WI38 (cell line): ENCODE measurements around the gene ANGPTL4.

Experiments used
- H3K4me3 ChIP-seq: 2 replicates; pipeline ENCODE4 v1.5.1; 2011; ENCODE audit warnings: low read depth, mild to moderate bottlenecking, control low read depth, low read length
- CTCF ChIP-seq: IDR thresholded peaks from 2 replicates; pipeline ENCODE4 v1.5.1; 2012; ENCODE audit warnings: low read depth, mild to moderate bottlenecking, control low read depth, low read length

Gene ANGPTL4

GRCh38 chr19:8321986-8322637, 41.8 kb upstream of the ANGPTL4 start:
- H3K4me3 ChIP-seq: peak overlapping the region; percentile 100
- no peak for TF ChIP-seq CTCF

GRCh38 chr19:8322638-8322997, 41.3 kb upstream of the ANGPTL4 start:
- peak overlapping the region; percentile 100 for H3K4me3 ChIP-seq
- no peak for TF ChIP-seq CTCF

- no peak for TF ChIP-seq CTCF
- no peak overlapping the region for H3K4me3 ChIP-seq
Measured at GRCh38 chr19:8323781-8324185, 40.2 kb upstream of the ANGPTL4 start.

- no peak overlapping the region for H3K4me3 ChIP-seq
- TF ChIP-seq CTCF: no peak
Measured at GRCh38 chr19:8324186-8325050, 39.5 kb upstream of the ANGPTL4 start.

- TF ChIP-seq CTCF: no peak
- H3K4me3 ChIP-seq: no peak overlapping the region
Measured at GRCh38 chr19:8325454-8325853, 38.5 kb upstream of the ANGPTL4 start.

GRCh38 chr19:8329996-8330395, 34.0 kb upstream of the ANGPTL4 start:
- TF ChIP-seq CTCF: no peak

GRCh38 chr19:8331263-8331845, 32.6 kb upstream of the ANGPTL4 start:
- H3K4me3 ChIP-seq: no peak overlapping the region
- no peak for TF ChIP-seq CTCF

More at GRCh38 chr19:8329996-8330395, 34.0 kb upstream of the ANGPTL4 start:
- no peak overlapping the region for H3K4me3 ChIP-seq
